Activated CD8-positive, alpha-beta T cell treated with anti-CD3 and anti-CD28 coated beads, Interleukin-2, amount 10 ng/mL, durations not matched to agents 7 days and 5 days (primary cell): ENCODE data around the gene BPIFB1. TPM values are rescaled to one million over a fixed set of nuclear protein-coding genes. Genes with fewer than 3 reads are reported as not detected.

Experiments used
- total RNA-seq, 2 experiments: library from RNA; stranded (reverse); gene quantifications; one replicate each; pipeline ENCODE4 v1.2.3, GENCODE V29; 2021

Gene BPIFB1
- total RNA-seq, 2 experiments from 2014 or later, result not detected

Other genes with a start within 250 kb of the BPIFB1 start
- gene BPIFB3, start 229.3 kb upstream of the BPIFB1 start, total RNA-seq, result not detected
- gene BPIFB4, start 203.6 kb upstream of the BPIFB1 start, total RNA-seq, result not detected
- not detected for gene BPIFA2, start 115.1 kb upstream of the BPIFB1 start, total RNA-seq
- gene BPIFA3, start 65.9 kb upstream of the BPIFB1 start, total RNA-seq, result not detected
- not detected for gene BPIFA1, start 47.2 kb upstream of the BPIFB1 start, total RNA-seq
- gene CDK5RAP1, start 118.3 kb downstream of the BPIFB1 start, total RNA-seq, result 10 to 100 TPM; 32.9 to 37.5 TPM
- 10 to 100 TPM; 13.1 to 13.4 TPM for gene SNTA1, start 160.5 kb downstream of the BPIFB1 start, total RNA-seq
- 10 to 100 TPM; 14.4 to 14.8 TPM for gene CBFA2T2, start 206.9 kb downstream of the BPIFB1 start, total RNA-seq